Stimulated activated effector memory CD8-positive, alpha-beta T cell treated with anti-CD3 and anti-CD28 coated beads, Interleukin-12 subunit alpha, Interleukin-12 subunit beta, amount 100 ng/mL, for 72 hours (primary cell): ENCODE results near the gene SRRM5.
"Not testable (repeated sequence)": the region's sequence is repeated elsewhere in the genome, so short reads cannot be mapped to it uniquely, and the experiment has no call there.

Experiments
- ATAC-seq: fragments of 150-1000 bp; cut with Tn5 transposase; 2 replicates; pipeline ENCODE4 v1.10.0; 2021
- DNase-seq, 2 donors: peaks; one replicate each; pipeline ENCODE4 v3.0.0; 2021 to 2022; ENCODE audit warnings: low spot score in 2 of 2
- H3K27ac Mint-ChIP-seq: one replicate; pipeline ENCODE4 v1.8.0; 2022; ENCODE audit warnings: mild to moderate bottlenecking, mixed read lengths
- H3K36me3 Mint-ChIP-seq: one replicate; pipeline ENCODE4 v1.8.0; 2022; ENCODE audit warnings: mild to moderate bottlenecking, mixed read lengths
- H3K4me1 Mint-ChIP-seq: one replicate; pipeline ENCODE4 v1.8.0; 2022; ENCODE audit warnings: mixed read lengths
- H3K4me3 Mint-ChIP-seq: one replicate; pipeline ENCODE4 v1.8.0; 2022; ENCODE audit warnings: mild to moderate bottlenecking, mixed read lengths
- H3K9me3 Mint-ChIP-seq: one replicate; pipeline ENCODE4 v1.8.0; 2022; ENCODE audit warnings: mixed read lengths

SRRM5 gene

DNA sequence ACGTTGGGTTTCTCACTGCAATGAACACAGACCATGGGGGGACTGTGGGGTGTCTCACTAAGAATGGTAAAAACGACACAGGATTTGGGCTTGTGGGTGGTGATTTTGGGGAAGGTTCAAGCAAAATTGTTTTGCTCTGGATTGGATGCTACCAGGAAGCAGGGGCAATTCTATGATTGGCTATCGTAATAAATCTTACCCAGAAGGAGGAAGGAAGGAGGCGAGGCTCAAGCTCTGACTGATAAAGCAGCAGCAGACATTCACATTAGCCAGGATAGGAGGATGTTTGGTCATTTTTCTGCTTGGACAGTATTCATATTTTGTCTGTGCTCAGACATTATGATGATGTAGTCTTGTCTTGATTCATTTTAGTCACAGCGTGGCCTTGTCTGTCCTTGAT is 14.0 kb upstream of the SRRM5 start:
- peaks cover 39% of the 10 kb centered on the region for H3K4me1 Mint-ChIP-seq
- H3K36me3 Mint-ChIP-seq: peaks cover 82% of the 10 kb centered on the region
- H3K9me3 Mint-ChIP-seq: no peaks in the 10 kb centered on the region
- H3K27ac Mint-ChIP-seq: peak overlapping the region; percentile 100
- no peak for ATAC-seq
- peak overlapping the region; percentile 95 for H3K4me3 Mint-ChIP-seq
- no peak for DNase-seq

DNA sequence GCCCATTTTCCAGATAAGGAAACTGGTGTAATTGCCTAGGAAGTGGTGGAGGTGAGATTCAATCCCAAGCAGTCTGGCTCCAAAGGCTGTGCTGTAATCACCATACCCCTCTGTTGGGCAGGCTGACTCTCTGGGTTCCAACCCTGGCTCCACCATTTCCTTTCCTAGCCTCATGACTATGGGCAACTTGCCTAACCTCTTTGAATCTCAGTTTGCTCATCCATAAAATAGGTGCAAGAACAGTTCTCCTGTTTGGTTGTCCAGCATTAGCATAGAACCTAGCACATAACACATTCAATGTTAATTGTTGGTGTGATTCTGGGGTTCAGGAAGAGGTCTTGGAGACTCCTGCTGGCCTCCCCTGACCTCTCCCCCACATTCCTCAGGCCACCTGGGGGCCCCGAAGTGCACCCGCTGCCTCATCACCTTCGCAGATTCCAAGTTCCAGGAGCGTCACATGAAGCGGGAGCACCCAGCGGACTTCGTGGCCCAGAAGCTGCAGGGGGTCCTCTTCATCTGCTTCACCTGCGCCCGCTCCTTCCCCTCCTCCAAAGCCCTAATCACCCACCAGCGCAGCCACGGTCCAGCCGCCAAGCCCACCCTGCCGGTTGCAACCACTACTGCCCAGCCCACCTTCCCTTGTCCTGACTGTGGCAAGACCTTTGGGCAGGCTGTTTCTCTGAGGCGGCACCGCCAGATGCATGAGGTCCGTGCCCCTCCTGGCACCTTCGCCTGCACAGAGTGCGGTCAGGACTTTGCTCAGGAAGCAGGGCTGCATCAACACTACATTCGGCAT is 13.2 kb upstream of the SRRM5 start:
- Mint-ChIP-seq H3K4me1 (peaks cover 33% of the 10 kb centered on the region), H3K4me3 (peak overlapping the region; percentile 95), H3K27ac (peak overlapping the region; percentile 69), H3K36me3 (peaks cover 80% of the 10 kb centered on the region), H3K9me3 (no peaks in the 10 kb centered on the region)
- DNase-seq: no peak
- no peak for ATAC-seq

DNA sequence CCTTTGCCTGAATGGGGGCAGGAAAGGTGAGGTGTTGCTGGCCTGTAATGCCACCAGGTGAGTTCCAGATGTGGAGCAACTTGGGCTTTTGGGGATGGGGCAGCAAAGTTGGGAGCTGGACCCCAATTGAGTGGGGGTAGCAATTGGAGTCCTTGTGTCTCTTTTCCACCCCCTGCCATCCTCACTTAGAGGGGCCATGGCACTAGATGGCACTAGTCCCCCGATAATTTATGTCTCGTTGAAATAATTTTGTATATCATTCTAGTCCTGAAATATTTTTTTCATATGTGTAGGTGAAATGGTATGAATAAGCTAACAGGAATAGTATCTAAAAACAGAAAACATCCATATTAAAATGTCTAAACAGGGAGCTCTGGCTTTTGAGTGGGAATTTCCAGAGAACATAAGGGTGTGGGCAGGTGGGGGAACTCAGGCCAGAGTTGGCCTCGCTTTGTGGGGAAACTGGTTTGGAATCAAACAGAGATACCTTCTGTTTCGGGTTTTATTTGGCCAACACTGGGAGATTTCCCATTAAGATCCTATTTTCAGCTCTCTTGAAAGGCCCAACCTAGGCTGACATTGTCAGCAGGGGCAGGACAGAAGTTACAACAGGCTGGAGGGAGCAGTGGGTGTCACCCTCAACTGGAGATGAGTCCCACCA is 12.1 kb upstream of the SRRM5 start:
- peaks cover 28% of the 10 kb centered on the region for H3K4me1 Mint-ChIP-seq
- no peaks in the 10 kb centered on the region for H3K9me3 Mint-ChIP-seq
- ATAC-seq (no peak), DNase-seq (no peak)
- H3K4me3 Mint-ChIP-seq: no peak overlapping the region
- peak overlapping the region; percentile 14 for H3K27ac Mint-ChIP-seq
- H3K36me3 Mint-ChIP-seq: peaks cover 73% of the 10 kb centered on the region

DNA sequence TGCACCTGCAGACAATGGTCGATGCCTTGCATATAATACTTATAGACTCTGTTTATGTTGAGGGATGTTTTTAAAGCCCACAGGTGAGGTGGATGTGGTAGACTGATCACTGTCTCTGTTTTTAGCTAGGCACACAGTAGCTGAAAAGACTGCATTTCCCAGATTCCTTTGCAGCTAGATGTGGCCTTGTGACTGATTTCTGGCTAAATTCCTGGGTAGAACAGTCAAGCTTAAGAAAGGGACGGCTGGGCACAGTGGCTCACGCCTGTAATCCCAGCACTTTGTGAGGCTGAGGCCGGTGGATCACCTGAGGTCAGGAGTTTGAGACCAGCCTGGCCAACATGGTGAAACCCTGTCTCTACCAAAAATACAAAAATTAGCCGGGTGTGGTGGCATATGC is 11.6 kb upstream of the SRRM5 start:
- Mint-ChIP-seq H3K36me3 (peaks cover 67% of the 10 kb centered on the region), H3K4me1 (peaks cover 28% of the 10 kb centered on the region), H3K27ac (peak overlapping the region; percentile 14)
- ATAC-seq, H3K9me3 Mint-ChIP-seq, H3K4me3 Mint-ChIP-seq, DNase-seq: not testable (repeated sequence)

DNA sequence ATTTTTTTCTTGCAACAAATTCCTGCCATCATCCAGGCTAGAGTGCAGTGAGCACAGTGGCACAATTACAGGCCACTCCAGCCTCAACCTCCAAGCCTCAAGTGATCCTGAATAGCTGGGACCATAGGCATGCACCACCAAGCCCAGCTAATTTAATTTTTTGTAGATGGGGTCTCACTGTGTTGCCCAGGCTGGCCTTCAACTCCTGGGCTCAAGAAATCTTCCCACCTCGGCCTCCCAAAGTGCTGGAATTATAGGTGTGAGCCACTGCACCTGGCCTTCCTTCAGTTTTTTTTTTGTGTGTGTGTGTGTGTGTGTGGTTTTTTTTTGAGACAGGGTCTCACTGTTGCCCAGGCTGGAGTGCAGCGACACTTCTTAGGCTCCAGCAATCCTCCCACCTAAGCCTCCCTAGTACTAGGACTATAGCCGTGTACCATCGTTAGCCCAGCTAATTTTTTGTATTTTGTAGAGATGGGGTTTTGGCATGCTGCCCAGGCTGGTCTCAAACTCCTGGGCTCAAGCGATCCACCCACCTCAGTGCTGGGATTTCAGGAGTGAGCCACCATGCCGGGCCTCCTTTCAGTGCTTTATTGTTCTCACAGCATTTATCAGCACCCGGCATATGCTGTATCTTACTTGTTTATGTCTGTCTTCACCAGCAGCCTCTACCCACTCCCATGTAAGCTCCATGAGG is 5.9 kb upstream of the SRRM5 start:
- DNase-seq: no peak
- H3K4me1 Mint-ChIP-seq: peaks cover 13% of the 10 kb centered on the region
- peaks cover 37% of the 10 kb centered on the region for H3K36me3 Mint-ChIP-seq
- peak overlapping the region; percentile 88 for H3K27ac Mint-ChIP-seq
- ATAC-seq: no peak
- H3K4me3 Mint-ChIP-seq: no peak overlapping the region
- H3K9me3 Mint-ChIP-seq: no peaks in the 10 kb centered on the region

DNA sequence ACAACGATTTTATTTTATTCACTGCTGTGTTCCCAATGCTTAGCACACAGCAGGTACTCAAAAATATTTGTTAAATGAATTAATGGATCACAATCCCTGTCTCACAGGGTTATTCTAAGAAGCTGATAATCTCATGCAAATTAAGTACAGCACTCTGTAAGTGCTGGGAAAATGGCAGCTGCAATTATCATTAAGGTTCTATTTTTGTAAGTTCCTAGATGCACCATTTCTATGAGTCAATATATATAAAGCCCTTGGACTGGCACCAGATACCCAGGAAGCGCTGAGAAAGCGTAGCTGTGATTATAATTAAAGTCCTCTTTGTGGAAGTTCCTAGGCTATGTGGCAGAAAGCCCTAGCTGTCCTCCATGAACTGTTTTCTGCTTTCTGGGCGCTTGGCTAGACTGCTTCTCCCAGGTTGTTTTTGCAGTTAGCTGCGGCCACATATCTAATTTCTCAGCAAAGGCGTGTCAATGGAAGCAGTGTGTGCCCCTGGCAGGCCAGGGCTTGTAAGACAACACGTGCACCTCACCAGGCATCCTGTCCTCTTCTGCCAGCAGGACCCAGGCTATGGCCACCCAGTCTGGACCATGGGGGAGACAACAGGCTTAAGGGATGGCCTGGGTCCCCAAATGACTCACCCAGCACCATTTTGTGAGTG is 5.2 kb upstream of the SRRM5 start:
- DNase-seq (no peak), ATAC-seq (no peak)
- Mint-ChIP-seq H3K4me1 (peaks cover 17% of the 10 kb centered on the region), H3K36me3 (peaks cover 31% of the 10 kb centered on the region), H3K9me3 (no peaks in the 10 kb centered on the region), H3K4me3 (no peak overlapping the region), H3K27ac (peak overlapping the region; percentile 88)

DNA sequence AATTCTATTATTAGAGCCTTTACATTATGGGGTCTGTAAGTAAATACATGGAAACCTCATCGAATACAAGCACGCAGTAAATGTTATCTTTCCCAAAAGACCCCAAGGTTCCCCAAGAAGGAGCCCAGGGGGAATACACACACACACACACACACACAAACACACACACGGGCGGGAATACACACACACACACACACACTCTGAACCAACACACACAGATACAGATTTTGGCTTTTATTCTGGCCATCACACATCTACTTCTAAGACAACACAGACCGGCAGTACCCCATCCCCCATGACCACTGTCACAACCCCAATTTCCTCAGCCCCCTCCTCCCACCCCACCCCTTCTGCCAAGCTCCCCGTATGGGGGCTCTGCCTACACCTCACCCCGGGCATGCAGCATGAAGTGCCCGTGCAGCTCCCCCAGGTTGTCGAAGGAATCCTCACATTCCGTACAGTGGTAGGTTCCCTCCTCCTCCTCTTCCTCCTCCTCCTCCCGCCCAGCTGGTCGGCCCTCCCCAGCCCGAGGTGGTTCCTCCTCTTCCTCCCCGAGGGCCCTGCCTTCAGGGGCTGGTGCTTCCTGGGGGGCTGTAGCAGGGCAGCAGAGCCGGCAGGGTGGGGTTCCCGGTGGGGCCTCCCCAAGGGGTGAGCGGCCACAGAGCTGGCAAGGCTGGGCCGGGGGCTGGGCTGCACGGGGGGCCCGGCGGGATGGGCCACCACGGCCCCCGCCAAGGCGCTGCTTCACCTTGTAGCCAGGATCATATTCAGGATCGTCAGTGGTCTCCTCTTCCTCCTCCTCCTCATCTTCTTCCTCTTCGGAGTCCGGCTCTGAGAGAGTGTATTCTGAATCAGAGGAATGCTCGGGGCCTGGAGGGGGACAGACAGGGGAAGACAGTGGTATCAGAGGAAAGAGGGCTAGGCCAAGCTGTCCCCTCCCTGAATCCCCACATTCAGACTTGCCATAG is 4.4 kb upstream of the SRRM5 start:
- H3K27ac Mint-ChIP-seq: peak overlapping the region; percentile 88
- peaks cover 25% of the 10 kb centered on the region for H3K4me1 Mint-ChIP-seq
- no peak for ATAC-seq

DNA sequence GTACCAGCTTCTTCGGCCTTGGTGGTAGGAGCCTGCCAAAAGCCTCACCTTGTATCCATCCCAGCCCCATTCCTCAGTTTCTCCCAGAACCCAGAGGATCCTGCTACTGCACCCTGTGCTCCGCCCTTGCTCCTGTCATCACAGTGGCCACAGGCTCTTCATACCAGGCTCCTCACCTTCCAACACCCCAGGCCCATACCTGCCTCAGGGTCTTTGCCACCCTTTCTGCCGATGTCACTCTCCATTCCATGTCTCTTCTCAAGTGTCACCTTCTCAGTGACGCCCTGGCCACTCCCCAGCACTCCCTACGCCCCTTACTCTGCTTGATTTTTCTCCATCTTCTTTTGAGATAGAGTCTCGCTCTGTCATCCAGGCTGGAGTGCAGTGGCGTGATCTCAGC is 2.0 kb upstream of the SRRM5 start:
- H3K9me3 Mint-ChIP-seq: no peaks in the 10 kb centered on the region
- H3K36me3 Mint-ChIP-seq: peaks cover 24% of the 10 kb centered on the region
- peak overlapping the region; percentile 80 for H3K27ac Mint-ChIP-seq
- peaks cover 38% of the 10 kb centered on the region for H3K4me1 Mint-ChIP-seq
- ATAC-seq: no peak
- DNase-seq: no peak
- no peak overlapping the region for H3K4me3 Mint-ChIP-seq

More for the DNA sequence above, 4.4 kb upstream of the SRRM5 start:
- Mint-ChIP-seq H3K4me3 (no peak overlapping the region), H3K9me3 (no peaks in the 10 kb centered on the region), H3K36me3 (peaks cover 30% of the 10 kb centered on the region)
- no peak for DNase-seq

DNA sequence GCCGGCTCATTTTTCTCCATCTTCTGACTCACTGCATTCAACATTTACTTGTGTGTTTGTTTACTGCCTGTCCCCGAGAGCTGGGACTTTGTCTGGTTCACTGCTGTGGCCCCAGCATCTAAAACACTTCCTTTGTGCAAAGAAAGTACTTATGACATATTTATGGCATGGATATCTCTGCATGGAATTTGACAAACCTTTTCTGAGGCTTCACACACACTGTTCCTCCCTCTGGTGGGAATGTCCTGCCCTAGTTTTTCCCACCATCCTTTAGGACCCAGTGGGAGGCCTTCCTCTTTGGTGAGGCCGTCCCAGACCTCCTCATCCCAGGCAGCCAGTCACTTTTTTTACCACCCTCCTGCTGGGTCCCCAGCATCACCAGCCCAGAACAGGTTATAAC is 1.4 kb upstream of the SRRM5 start:
- H3K36me3 Mint-ChIP-seq: peaks cover 23% of the 10 kb centered on the region
- no peak overlapping the region for H3K4me3 Mint-ChIP-seq

DNA sequence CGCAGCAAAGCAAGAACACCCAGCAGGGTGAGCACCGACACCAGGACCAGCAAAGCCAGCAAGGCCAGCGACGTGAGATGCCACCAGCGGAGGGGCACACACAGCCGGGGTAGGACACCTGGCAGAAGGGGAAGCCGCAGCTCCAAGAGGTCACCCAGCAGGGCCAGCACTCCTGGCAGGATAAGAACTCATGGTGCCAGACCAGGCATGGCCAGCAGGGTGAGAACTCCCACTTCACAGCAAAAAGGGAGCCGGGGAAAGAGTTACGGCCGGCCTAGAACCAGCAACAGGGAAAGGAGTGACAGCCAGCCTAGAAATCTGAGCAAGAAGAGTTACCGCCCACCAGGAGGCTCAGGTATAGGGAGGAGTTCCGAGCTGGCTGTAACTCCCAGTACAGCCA is 486 bp downstream of the SRRM5 start:
- H3K4me1 Mint-ChIP-seq: peaks cover 44% of the 10 kb centered on the region
- H3K27ac Mint-ChIP-seq: peak overlapping the region; percentile 89
- H3K36me3 Mint-ChIP-seq: peaks cover 18% of the 10 kb centered on the region
- no peak for ATAC-seq
- DNase-seq: no peak
- H3K9me3 Mint-ChIP-seq: no peaks in the 10 kb centered on the region
- no peak overlapping the region for H3K4me3 Mint-ChIP-seq

More for the DNA sequence above, 1.4 kb upstream of the SRRM5 start:
- no peaks in the 10 kb centered on the region for H3K9me3 Mint-ChIP-seq
- no peak for ATAC-seq
- peaks cover 39% of the 10 kb centered on the region for H3K4me1 Mint-ChIP-seq
- no peak for DNase-seq
- H3K27ac Mint-ChIP-seq: peak overlapping the region; percentile 89

DNA sequence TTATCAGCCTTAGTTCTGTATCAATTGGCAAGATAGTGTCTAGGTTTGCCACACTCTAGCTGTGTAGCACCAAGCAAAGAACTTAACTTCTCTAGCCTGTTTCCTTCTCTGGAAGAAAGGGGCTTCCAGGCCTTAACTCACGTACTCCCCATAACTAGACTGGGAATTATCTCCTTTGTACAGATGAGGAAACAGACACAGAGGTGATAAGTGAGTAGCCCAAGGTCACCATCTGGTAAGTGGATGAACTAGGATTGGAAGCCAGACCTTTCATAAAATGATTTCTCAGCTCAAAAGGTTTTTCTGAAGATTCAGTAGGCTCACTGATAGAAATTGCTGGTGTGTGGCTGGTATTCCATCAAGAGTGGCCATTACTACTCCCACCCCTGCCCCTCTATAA is 4.4 kb downstream of the SRRM5 start:
- Mint-ChIP-seq H3K36me3 (peaks cover 23% of the 10 kb centered on the region), H3K4me3 (no peak overlapping the region), H3K27ac (no peak overlapping the region), H3K9me3 (no peaks in the 10 kb centered on the region), H3K4me1 (peaks cover 46% of the 10 kb centered on the region)
- DNase-seq (no peak), ATAC-seq (no peak)

DNA sequence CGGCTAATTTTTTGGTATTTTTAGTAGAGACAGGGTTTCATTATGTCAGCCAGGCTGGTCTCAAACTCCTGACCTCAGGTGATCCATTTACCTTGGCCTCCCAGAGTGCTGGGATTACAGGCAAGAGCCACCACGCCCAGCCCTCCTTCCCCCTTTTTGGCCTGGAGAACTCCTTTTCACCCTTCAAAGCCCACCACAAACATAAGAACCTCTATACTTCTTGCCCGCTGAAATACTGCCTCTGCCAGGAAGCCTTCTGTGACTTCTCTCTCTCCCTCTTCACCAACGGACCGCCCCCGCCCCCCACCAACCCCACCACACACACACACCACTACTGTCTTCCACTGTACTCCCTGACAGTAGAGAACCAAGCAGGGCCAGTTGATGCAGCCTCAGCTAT is 5.1 kb downstream of the SRRM5 start:
- DNase-seq: no peak
- no peak overlapping the region for H3K4me3 Mint-ChIP-seq
- ATAC-seq: no peak
- H3K27ac Mint-ChIP-seq: no peak overlapping the region
- H3K9me3 Mint-ChIP-seq: no peaks in the 10 kb centered on the region
- H3K36me3 Mint-ChIP-seq: peaks cover 21% of the 10 kb centered on the region
- peaks cover 41% of the 10 kb centered on the region for H3K4me1 Mint-ChIP-seq

DNA sequence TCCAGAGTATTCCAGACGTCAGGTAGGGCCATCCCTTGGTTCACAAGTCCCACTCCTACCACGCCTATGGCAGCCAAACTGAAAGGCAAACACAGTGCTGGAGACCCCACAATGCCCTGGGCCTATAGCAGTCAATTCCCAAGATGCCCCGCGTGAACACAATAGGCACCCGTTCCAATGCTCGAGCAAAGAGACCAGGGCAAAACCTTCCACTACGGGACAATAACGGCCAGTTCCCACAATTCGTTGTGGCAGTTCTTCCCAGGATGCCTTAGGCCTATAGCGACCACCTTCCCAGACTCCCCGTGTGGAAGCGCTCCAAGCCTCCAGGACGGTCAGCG is 7.0 kb downstream of the SRRM5 start:
- ATAC-seq (peak; percentile 64), DNase-seq (no peak)
- peaks cover 11% of the 10 kb centered on the region for H3K36me3 Mint-ChIP-seq
- no peaks in the 10 kb centered on the region for H3K9me3 Mint-ChIP-seq
- H3K27ac Mint-ChIP-seq: peak overlapping the region; percentile 98
- H3K4me1 Mint-ChIP-seq: peaks cover 25% of the 10 kb centered on the region
- peak overlapping the region; percentile 95 for H3K4me3 Mint-ChIP-seq

DNA sequence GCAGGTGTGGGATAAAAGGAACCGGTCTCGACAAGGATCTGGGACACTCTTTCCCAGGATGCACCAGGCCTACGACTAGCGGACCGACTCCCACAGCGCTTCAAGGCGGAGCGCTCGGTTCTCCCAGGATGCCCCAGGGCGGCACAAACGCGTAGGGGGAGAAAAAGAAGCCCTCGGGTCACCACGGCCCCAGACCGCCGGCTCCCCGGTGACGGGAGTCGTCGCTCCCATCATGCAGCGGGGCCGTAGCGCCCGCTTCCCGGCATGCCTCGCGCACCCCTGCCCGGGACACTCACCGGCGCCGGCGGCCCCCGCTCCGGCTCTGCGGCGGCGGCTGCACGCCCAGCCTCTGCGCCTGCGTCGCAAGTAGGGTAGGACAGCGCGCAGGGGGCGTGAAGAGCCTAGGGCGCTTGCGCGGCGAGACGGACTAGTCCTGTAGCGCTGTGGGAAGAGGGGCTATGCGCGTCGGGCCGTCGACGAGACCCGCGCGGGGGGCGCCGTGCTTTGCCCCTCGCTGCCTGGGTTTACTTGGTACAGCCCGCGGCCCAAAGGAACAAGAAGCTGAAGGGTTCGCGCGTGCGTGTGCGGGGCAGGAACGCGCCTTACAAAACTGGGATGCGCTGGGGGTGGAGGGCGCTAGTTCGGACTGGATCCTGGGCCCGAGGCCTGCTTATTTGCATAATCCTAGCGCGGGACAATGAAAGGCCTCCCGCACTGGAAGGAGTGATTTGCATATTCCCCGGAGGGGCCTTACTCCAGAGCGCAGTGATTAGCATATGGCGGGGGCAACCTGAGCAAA is 7.6 kb downstream of the SRRM5 start, which contains the start of gene ZNF428:
Gene ZNF428, minus strand, starts transcription at position 368 of the 799 bp plus-strand sequence. CDS start 5,325 bp downstream, outside the sequence.
- peak; percentile 88 to 93 for DNase-seq
- Mint-ChIP-seq H3K4me3 (peak within 1 kb of the TSS; percentile 95), H3K27ac (peak within 1 kb of the TSS; percentile 98), H3K36me3 (peaks cover 11% of the 10 kb centered on the region), H3K4me1 (peaks cover 31% of the 10 kb centered on the region), H3K9me3 (no peaks in the 10 kb centered on the region)
- ATAC-seq: peak; percentile 93
